ENCODE measurements around the gene HERC3. TPM values are rescaled to one million over a fixed set of nuclear protein-coding genes. Genes with fewer than 3 reads are reported as not detected.

Gene HERC3
- total and polyA plus RNA-seq, 2 experiments from 2014 or later: 2.2 to 2.4 TPM

GRCh38 chr4:88753658-88754571, 161.6 kb downstream of the HERC3 start:
- H3K4me3 ChIP-seq: no peak overlapping the region

GRCh38 chr4:88754796-88755195, 162.5 kb downstream of the HERC3 start:
- no peaks in the 10 kb centered on the region for H4K20me1 ChIP-seq (replicated peaks; ENCODE audit: insufficient read depth)
- no peaks in the 10 kb centered on the region for H3K9me2 ChIP-seq (ENCODE audit: insufficient read depth)
- no peaks in the 10 kb centered on the region for H3K27me3 ChIP-seq (ENCODE audit: insufficient read depth)
- peak in 1 of 2 experiments; percentile 24; a peak in 1 of 4 replicates for TF ChIP-seq CTCF (conservative IDR thresholded peaks at IDR 0.05; ENCODE audit: low read depth in 2 of 2)
- TF ChIP-seq JUNB (IDR thresholded peaks at IDR 0.05; ENCODE audit: unreplicated experiment): no peak
- no peak for TF ChIP-seq STAT1 (IDR thresholded peaks at IDR 0.05; ENCODE audit: unreplicated experiment)
- TF ChIP-seq ZNF331 (CRISPR knock-in tag; IDR thresholded peaks at IDR 0.05; ENCODE audit: low read depth): no peak
- no peak overlapping the region for H3K4me3 ChIP-seq
- no peaks in the 10 kb centered on the region for H3F3A ChIP-seq (replicated peaks; ENCODE audit: low read depth)
- no peaks in the 10 kb centered on the region for H3K9me3 Mint-ChIP-seq
- H3K36me3 Mint-ChIP-seq (ENCODE audit: low read depth): peaks cover 1% of the 10 kb centered on the region
- H3K27ac ChIP-seq (ENCODE audit: low read depth): no peak overlapping the region
- no peaks in the 10 kb centered on the region for H3K79me2 ChIP-seq (replicated peaks; ENCODE audit: insufficient read depth)
- H3K4me1 ChIP-seq (ENCODE audit: insufficient read depth): peaks cover 24% of the 10 kb centered on the region
- peaks cover 28% of the 10 kb centered on the region for H3K4me1 Mint-ChIP-seq
- ATAC-seq (no peak), DNase-seq (ENCODE audit: low spot score) (no peak)
- H3K36me3 ChIP-seq (ENCODE audit: insufficient read depth): no peaks in the 10 kb centered on the region
- no peaks in the 10 kb centered on the region for H3K27me3 Mint-ChIP-seq (ENCODE audit: insufficient read depth, low read depth, poor library complexity)
- no peak overlapping the region for H3K4me3 Mint-ChIP-seq
- no peak overlapping the region for H2AFZ ChIP-seq
- no peak overlapping the region for H3K27ac Mint-ChIP-seq
- no peak overlapping the region for H3K4me2 ChIP-seq

More at GRCh38 chr4:88753658-88754571, 161.6 kb downstream of the HERC3 start:
- Mint-ChIP-seq H3K36me3 (ENCODE audit: low read depth) (peaks cover 8% of the 10 kb centered on the region), H3K27me3 (ENCODE audit: insufficient read depth, low read depth, poor library complexity) (no peaks in the 10 kb centered on the region), H3K9me3 (no peaks in the 10 kb centered on the region), H3K4me1 (peaks cover 19% of the 10 kb centered on the region), H3K4me3 (no peak overlapping the region), H3K27ac (no peak overlapping the region)
- ATAC-seq (no peak), DNase-seq (ENCODE audit: low spot score) (no peak)
- Histone ChIP-seq H3K27me3 (ENCODE audit: insufficient read depth) (no peaks in the 10 kb centered on the region), H2AFZ (no peak overlapping the region), H3K4me1 (ENCODE audit: insufficient read depth) (peaks cover 15% of the 10 kb centered on the region), H3F3A (replicated peaks; ENCODE audit: low read depth) (no peaks in the 10 kb centered on the region), H3K9me2 (ENCODE audit: insufficient read depth) (no peaks in the 10 kb centered on the region), H3K4me2 (no peak overlapping the region), H3K36me3 (ENCODE audit: insufficient read depth) (no peaks in the 10 kb centered on the region), H3K27ac (ENCODE audit: low read depth) (no peak overlapping the region), H4K20me1 (replicated peaks; ENCODE audit: insufficient read depth) (no peaks in the 10 kb centered on the region), H3K79me2 (replicated peaks; ENCODE audit: insufficient read depth) (no peaks in the 10 kb centered on the region)
- TF ChIP-seq EZH2phosphoT487 (IDR thresholded peaks at IDR 0.05; ENCODE audit: unreplicated experiment) (no peak), STAT1 (IDR thresholded peaks at IDR 0.05; ENCODE audit: unreplicated experiment) (no peak), ZNF114 (CRISPR knock-in tag; IDR thresholded peaks at IDR 0.05) (no peak), JUNB (IDR thresholded peaks at IDR 0.05; ENCODE audit: unreplicated experiment) (no peak), ZNF331 (CRISPR knock-in tag; IDR thresholded peaks at IDR 0.05; ENCODE audit: low read depth) (no peak)

GRCh38 chr4:88755454-88755853, 163.2 kb downstream of the HERC3 start:
- Mint-ChIP-seq H3K27me3 (ENCODE audit: insufficient read depth, low read depth, poor library complexity) (no peaks in the 10 kb centered on the region), H3K27ac (no peak overlapping the region), H3K36me3 (ENCODE audit: low read depth) (no peaks in the 10 kb centered on the region), H3K4me3 (no peak overlapping the region), H3K9me3 (no peaks in the 10 kb centered on the region), H3K4me1 (peaks cover 30% of the 10 kb centered on the region)
- Histone ChIP-seq H3K4me1 (ENCODE audit: insufficient read depth) (peaks cover 24% of the 10 kb centered on the region), H3K79me2 (replicated peaks; ENCODE audit: insufficient read depth) (no peaks in the 10 kb centered on the region), H3K9me2 (ENCODE audit: insufficient read depth) (no peaks in the 10 kb centered on the region), H3K27ac (ENCODE audit: low read depth) (no peak overlapping the region), H3K36me3 (ENCODE audit: insufficient read depth) (no peaks in the 10 kb centered on the region), H4K20me1 (replicated peaks; ENCODE audit: insufficient read depth) (no peaks in the 10 kb centered on the region), H3F3A (replicated peaks; ENCODE audit: low read depth) (no peaks in the 10 kb centered on the region), H3K27me3 (ENCODE audit: insufficient read depth) (no peaks in the 10 kb centered on the region), H2AFZ (no peak overlapping the region), H3K4me2 (no peak overlapping the region), H3K4me3 (no peak overlapping the region)
- ATAC-seq (no peak), DNase-seq (ENCODE audit: low spot score) (no peak)
- TF ChIP-seq EZH2 (IDR thresholded peaks at IDR 0.05; ENCODE audit: low read depth, unreplicated experiment): no peak
